ENCODE results near the gene FAM118A.
"Not testable (repeated sequence)": the region's sequence is repeated elsewhere in the genome, so short reads cannot be mapped to it uniquely, and the experiment has no call there.

The FAM118A gene

GRCh38 chr22:45281010-45281409 lies 28.7 kb upstream of the FAM118A start:
- DNase-seq (ENCODE audit: low read depth, low spot score): no peak

GRCh38 chr22:45284705-45285262 lies 24.9 kb upstream of the FAM118A start, which contains the start of gene UPK3A:
UPK3A (plus strand) TSS chr22:45284949; CDS start chr22:45285014, 65 bp downstream.
- DNase-seq (ENCODE audit: low read depth, low spot score): no peak

GRCh38 chr22:45285263-45286058 lies 24.3 kb upstream of the FAM118A start:
- DNase-seq (ENCODE audit: low read depth, low spot score): no peak

- DNase-seq (ENCODE audit: low read depth, low spot score): no peak
Measured at GRCh38 chr22:45286854-45287551, 22.7 kb upstream of the FAM118A start.

DNA sequence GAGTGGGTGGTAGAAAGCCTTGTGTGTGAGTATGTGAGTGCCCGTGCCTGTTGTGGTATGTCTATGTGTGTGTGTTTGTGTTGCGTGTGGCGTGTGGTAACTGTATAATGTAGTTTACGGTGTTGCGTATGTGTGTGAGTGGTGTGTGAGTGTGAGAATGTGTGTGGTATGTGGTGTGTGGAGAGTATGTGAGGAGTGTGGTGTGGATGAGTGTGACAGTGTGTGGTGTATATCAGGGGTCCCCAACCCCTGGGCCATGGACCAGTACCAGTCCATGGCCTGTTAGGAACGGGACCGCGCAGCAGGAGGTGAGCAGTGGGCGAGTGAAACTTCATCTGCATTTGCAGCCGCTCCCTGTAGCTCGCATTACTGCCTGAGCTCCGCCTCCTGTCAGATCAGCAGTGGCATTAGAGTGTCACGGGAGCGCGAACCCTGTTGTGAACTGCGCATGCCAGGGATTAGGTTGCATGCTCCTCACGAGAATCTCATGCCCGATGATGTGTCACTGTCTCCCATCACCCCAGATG lies 19.3 kb upstream of the FAM118A start:
- no peak for DNase-seq (ENCODE audit: low read depth, low spot score)

DNA sequence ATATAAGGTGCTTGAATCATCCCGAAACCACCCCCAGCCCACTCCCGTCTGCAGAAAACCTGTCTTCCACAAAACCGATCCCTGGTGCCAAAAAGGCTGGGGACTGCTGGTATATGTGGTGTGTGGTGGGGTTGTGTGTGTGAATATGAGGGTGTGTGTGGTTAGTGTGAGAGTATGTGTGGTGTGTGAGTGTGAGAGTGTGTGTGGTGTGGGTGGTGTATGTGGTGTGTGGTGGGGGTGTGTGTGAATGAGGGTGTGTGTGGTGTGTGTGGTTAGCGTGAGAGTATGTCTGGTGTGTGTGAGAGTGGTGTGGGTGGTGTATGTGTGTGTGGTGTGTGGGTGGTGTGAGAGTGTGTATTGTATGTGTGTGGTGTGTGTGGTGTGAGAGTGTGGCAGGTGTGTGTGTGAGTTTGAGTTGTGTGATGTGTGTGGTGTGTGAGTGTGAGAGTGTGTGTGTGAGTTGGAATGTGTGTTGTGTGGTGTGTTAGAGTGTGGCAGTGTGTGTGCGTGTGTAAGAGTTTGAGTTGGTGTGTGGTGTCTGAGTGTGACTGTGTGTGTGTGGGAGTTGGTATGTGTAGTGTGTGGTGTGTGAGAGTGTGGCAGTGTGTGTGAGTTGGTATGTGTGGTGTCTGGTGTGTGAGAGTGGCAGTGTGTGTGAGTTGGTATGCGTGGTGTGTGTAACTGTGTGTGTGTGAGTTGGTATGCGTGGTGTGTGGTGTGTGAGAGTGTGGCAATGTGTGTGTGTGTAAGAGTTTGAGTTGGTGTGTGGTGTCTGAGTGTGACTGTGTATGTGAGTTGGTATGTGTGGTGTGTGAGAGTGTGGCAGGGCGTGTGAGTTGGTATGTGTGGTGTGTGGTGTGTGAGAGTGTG lies 18.4 kb upstream of the FAM118A start:
- no peak for DNase-seq (ENCODE audit: low read depth, low spot score)

GRCh38 chr22:45291931-45292290 lies 17.8 kb upstream of the FAM118A start:
- no peak for DNase-seq (ENCODE audit: low read depth, low spot score)

DNA sequence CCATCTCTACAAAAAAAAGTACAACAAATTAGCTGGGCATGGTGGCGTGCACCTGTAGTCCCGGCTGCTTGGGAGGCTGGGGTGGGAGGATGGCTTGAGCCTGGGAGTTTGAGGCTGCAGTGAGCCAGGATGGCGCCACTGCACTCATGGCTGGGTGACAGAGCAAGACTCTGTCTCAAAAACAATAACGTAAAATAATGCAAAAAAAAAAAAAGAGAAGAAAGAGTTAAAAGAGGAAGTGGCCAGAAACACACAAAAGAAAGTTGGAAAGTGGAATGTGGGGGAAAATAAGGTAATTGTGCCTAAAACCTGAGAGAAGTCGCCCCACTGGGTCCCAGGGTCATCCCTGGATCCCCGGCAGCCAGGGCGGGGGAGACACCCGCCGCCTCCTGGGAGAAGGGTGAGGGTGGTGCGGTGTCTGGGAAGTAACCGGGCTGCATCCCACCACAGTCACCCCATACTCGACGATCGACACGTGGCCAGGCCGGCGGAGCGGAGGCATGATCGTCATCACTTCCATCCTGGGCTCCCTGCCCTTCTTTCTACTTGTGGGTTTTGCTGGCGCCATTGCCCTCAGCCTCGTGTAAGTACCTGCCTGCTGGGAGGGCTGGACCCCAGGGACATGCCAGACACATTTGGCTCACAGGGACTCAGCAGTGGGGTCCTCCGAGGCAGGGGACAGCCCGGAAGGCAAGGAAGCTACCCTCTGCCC lies 16.8 kb upstream of the FAM118A start:
- DNase-seq (ENCODE audit: low read depth, low spot score): no peak

DNA sequence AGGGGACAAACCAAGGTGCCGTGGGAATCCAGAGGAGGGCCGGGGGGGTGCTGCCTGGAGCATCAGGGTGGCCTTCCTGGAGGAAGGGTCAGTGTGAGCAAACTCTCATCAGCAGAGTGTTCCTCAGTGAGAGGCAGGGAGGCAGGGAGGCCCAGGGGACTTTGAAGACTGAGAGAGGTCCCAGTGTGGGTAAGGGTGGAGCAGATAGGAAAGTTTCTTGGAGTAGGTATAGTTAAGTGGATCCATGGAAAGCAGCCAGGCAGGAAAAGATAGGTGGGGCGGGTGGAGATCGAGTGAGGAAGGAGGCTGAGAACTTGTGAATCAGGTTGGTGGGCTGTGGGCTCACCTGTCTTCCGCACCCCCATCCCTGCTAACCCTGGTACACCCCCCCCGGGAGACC lies 15.7 kb upstream of the FAM118A start:
- no peak for DNase-seq (ENCODE audit: low read depth, low spot score)

DNA sequence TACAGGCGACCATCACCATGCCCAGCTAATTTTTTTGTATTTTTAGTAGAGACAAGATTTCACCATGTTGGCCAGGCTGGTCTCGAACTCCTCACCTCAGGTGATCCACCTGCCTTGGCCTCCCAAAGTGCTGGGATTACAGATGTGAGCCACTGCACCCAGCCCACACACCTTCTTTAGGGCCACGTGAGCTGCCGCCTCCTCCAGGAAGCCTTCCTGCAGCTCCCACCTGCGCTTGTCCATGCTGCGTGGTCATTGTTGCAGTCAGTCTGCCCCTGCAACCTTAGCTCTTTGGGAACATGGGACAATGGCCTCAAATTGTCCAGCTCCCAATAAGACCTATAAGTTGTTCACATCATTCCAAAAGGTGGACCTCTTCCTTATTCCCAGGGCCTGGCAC lies 14.7 kb upstream of the FAM118A start:
- not testable (repeated sequence) for DNase-seq (ENCODE audit: low read depth, low spot score)

GRCh38 chr22:45295492-45295891 lies 14.2 kb upstream of the FAM118A start:
- no peak for DNase-seq (ENCODE audit: low read depth, low spot score)

GRCh38 chr22:45296628-45297297 lies 13.0 kb upstream of the FAM118A start:
- DNase-seq (ENCODE audit: low read depth, low spot score): no peak

- no peak for DNase-seq (ENCODE audit: low read depth, low spot score)
Measured at GRCh38 chr22:45298934-45299505, 10.7 kb upstream of the FAM118A start.

GRCh38 chr22:45302751-45303150 lies 7.0 kb upstream of the FAM118A start:
- no peak for DNase-seq (ENCODE audit: low read depth, low spot score)

DNA sequence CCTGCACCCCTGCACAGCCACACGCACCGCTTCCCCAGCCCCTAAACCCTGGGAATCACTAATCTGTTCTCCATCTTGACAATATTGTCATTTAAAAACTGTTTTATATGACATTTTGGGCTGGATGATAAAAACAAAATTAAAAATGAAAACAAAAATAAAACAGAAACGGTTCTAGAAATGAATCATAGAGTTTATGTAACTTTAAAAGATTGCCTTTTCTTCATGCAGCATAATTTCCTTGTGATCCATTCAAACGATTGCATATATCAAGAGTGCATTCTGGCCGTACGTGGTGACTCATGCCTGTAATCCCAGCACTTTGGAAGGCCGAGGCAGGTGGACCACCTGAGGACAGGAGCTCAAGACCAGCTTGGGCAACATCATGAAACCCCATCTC lies 6.6 kb upstream of the FAM118A start:
- DNase-seq (ENCODE audit: low read depth, low spot score): no peak

DNA sequence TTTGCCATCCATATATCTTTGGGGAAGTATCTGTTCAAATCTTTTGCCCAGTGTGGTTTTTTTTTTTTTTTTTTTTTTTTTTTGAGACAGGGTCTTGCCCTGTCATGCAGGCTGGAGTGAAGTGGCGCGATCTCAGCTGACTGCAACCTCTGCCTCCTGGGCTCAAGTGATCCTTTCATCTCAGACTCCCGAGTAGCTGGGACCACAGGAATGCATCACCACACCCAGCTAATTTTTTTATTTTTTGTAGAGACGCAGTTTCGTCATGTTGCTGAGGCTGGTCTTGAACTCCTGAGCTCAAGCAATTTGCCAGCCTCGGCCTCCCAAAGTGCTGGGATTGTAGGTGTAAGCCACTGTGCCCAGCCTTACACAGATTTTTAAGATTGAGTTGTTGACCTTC lies 4.8 kb upstream of the FAM118A start:
- DNase-seq (ENCODE audit: low read depth, low spot score): no peak

- no peak for DNase-seq (ENCODE audit: low read depth, low spot score)
Measured at GRCh38 chr22:45305456-45306075, 4.2 kb upstream of the FAM118A start.

DNA sequence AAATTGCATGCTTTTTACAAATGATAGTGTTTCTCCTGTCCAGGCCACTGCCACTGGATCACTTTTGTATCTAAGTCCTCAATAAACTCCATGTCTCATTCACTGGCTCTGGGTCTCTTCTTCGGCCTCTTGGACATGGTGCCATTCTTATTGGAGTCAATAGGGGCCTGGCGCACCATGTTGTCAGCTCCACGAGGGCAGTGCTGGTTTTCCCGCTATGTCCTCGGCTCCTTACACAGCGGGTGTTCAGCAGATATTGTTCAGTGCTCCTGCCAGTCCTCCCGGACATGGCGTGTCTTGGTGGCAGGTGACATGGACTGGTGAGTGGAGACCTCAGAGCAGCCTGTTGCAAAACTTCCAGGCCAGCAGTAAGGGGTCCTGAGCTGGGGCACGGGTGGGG lies 3.6 kb upstream of the FAM118A start:
- no peak for DNase-seq (ENCODE audit: low read depth, low spot score)

- DNase-seq (ENCODE audit: low read depth, low spot score): no peak
Measured at GRCh38 chr22:45308391-45308956, 1.3 kb upstream of the FAM118A start.
